ENCODE results near the gene ODC1.

The ODC1 gene

GRCh38 chr2:10397878-10398277 lies 50.2 kb downstream of the ODC1 start:
- no peak for DNase-seq

GRCh38 chr2:10397297-10397875 lies 50.7 kb downstream of the ODC1 start:
- DNase-seq, result no peak

- no peak for DNase-seq
Observed at GRCh38 chr2:10396464-10396863, 51.7 kb downstream of the ODC1 start.

GRCh38 chr2:10395893-10396292 lies 52.2 kb downstream of the ODC1 start:
- no peak for DNase-seq

- DNase-seq, result no peak
Observed at GRCh38 chr2:10393640-10393982, 54.5 kb downstream of the ODC1 start.

GRCh38 chr2:10392951-10393639 lies 55.0 kb downstream of the ODC1 start:
- no peak for DNase-seq

GRCh38 chr2:10392548-10392947 lies 55.6 kb downstream of the ODC1 start:
- DNase-seq, result no peak

- no peak for DNase-seq
Observed at GRCh38 chr2:10392100-10392499, 56.0 kb downstream of the ODC1 start.

GRCh38 chr2:10390369-10390801 lies 57.7 kb downstream of the ODC1 start:
- DNase-seq, result no peak

Data from NCI-H1417 treated with DMSO at 0.1 percent for 48 hours (cell line).